CD4-positive, alpha-beta T cell treated with Interleukin-17A for 1 hour (primary cell): ENCODE measurements around the gene TMEM19.

ENCODE experiments used
- DNase-seq: peaks from one replicate; pipeline ENCODE4 v3.0.0-alpha.2; 2020

The TMEM19 gene

DNA sequence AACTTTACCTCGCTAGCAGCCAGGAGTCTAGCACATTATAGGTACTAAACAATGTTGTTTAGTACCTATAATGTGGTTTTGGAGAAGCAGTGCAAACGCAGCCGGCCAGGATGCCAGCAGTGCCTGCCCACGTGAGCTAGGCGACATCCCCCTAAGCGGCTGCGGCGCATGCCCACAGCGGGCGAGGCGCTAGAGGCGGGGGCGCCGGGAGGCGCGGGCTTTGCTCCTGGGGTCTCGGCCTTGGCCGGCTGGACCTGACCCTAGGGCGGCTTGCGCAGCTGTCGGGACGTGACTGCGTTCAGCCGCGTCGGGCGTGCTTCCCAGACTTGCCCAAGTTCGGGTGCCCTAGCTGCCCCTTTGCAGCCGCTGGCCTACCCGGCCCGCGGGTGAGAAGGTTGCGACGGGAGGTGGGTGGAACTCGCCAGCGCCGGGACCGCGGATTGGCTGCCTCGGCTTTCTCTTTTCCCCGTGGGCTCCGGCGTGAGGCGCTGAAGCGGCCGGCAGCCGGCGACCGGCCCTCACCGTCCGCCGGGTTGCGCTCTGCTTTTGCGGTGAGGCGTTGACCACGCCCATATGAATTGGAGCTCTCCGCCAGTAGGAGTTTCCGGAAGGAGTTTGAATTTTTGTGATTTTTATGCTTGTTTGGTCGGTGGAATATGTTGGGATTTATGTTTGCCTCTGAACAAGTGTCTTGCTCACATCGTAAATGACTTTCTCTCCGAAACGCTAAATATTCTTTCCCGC, at the start of gene TMEM19:
TMEM19 (plus strand) TSS at position 169 of the 744 bp plus-strand sequence. CDS start 599 bp downstream, outside the sequence.
- peak; percentile 82 for DNase-seq

GRCh38 chr12:71636704-71637115, 49.2 kb upstream of the TMEM19 start:
- peak; percentile 69 for DNase-seq

DNA sequence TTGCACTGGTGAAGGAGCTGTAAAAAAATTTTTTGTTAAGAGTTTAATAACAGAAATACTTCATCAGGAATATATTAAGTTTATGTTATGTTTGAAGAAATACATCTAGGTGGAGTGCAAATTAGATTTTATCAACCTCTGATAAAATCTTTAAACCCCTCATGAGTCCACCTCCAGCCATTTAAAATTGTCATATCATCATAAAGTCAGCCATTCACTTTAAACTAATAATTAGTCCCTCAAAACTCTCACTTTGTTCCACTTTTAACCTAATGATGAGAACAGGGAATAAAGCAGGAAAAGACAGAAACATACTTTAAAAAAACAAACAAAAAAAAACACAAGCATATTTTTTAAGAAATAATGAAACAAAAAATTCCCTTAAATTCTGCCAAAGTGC, 47.4 kb upstream of the TMEM19 start:
- no peak for DNase-seq

DNA sequence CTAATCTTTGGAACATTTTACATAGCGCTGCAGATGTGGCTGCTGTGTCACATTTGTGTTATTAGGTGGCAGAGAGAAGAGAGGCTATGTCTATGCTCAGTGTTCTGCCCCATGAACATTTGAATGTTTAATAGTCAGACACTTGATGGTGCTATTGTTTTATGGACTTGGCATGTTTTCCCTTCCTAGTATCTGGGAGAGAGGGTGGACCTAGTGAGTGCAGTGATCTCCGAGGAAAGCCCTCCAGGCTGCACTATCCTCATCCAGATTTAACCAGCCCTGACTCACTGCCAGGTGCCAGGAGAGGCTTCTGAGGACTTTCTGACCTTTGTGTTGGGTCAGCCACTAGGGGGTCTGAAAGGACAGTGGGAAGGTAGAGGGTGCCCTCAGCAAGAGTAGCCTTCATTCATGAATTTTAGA, 46.5 kb upstream of the TMEM19 start:
- DNase-seq: no peak

- DNase-seq: no peak
Observed at GRCh38 chr12:71640316-71640715, 45.6 kb upstream of the TMEM19 start.

DNA sequence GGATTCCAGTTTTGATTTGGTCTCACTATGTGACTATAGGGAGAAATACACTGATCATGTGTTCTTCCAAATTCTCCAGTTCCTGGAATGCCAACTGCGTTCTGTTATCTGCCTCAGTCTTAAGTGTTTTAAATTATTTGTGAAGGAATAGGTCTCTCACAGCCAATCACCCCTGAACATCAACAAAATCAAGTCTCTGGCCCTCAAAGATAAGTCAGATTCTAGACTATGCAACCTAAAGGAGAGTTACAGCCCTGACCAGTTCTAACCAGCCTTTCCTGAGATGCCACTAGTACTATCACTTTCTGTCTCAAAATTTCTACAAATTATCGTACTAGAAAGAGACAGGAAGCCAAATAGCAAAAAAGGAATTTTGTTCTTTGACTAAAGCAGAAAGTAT, 44.5 kb upstream of the TMEM19 start:
- no peak for DNase-seq

GRCh38 chr12:71642264-71642663, 43.6 kb upstream of the TMEM19 start:
- DNase-seq: no peak

- DNase-seq: no peak
Observed at GRCh38 chr12:71645268-71645667, 40.6 kb upstream of the TMEM19 start.

DNA sequence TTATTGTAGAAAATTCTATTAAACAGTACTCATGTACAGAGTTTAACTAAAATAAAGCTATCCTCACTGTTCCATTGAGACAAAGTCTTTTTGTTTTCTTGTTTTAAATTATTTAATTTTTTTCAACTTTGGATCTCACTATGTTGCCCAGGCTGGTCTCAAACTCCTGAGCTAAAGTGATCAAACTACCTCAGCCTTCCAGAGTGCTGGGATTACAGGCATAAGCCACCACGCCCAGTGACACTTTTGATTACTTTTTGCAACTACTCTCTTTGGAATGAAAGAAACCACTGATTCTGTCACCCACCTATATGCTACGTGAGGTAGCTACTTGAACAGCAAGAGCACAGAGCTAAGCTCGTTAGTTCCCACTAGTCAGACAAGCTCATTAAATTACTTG, 39.4 kb upstream of the TMEM19 start:
- no peak for DNase-seq

DNA sequence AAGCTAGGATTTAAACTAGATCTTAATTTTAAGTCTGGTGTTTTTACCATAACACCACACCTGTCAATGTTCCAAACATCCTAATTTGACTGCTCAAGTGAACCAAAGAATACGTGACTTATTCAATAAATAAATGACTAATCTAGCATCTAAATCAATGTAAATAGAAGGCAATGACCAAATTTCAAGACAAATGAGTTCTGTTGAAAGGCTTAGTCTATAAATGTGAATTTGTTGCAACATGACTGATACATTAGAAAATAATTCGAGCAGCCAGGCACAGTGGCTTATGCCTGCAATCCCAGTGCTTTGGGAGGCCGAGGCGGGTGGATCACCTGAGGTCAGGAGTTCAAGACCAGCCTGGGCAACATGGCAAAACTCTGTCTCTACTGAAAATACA, 37.3 kb upstream of the TMEM19 start:
- DNase-seq: no peak

GRCh38 chr12:71649401-71649800, 36.5 kb upstream of the TMEM19 start:
- DNase-seq: no peak

GRCh38 chr12:71652656-71653055, 33.2 kb upstream of the TMEM19 start:
- no peak for DNase-seq

DNA sequence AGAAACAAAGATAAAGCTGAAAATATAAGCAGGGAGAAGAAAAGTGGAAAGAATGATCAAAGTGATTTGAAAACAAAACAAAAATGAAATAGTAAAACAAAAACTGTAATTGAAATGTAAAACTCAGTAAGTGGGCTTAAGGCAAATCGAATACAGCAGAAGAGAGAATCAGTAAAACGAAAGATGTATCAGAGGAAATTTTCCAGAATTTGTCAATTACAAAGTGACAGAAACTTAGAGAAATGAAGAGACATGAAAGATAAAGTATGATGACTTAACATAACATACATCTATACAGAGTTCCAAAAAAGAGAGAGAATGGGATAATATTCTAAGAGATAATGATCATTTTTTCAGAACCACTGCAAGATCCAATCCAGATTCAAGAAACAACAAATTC, 32.7 kb upstream of the TMEM19 start:
- DNase-seq: no peak

- no peak for DNase-seq
Observed at GRCh38 chr12:71654200-71654599, 31.7 kb upstream of the TMEM19 start.

- peak; percentile 6 for DNase-seq
Observed at GRCh38 chr12:71655495-71655894, 30.4 kb upstream of the TMEM19 start.

GRCh38 chr12:71655907-71656306, 30.0 kb upstream of the TMEM19 start:
- no peak for DNase-seq

- no peak for DNase-seq
Observed at GRCh38 chr12:71656740-71657139, 29.1 kb upstream of the TMEM19 start.

- DNase-seq: no peak
Observed at GRCh38 chr12:71661977-71662530, 23.8 kb upstream of the TMEM19 start.

GRCh38 chr12:71662849-71663560, 22.9 kb upstream of the TMEM19 start:
- peak; percentile 80 for DNase-seq

- peak; percentile 98 for DNase-seq
Observed at GRCh38 chr12:71663561-71664410, 22.1 kb upstream of the TMEM19 start, which contains the start of the genes THAP2 and ZFC3H1. Gene THAP2, plus strand, starts transcription at chr12:71664301. Its CDS starts 209 bp downstream, at chr12:71664510. Gene ZFC3H1, minus strand, starts transcription at chr12:71663848. Its CDS starts 238 bp downstream, at chr12:71663610.

- no peak for DNase-seq
Observed at GRCh38 chr12:71664411-71665089, 21.3 kb upstream of the TMEM19 start.

DNA sequence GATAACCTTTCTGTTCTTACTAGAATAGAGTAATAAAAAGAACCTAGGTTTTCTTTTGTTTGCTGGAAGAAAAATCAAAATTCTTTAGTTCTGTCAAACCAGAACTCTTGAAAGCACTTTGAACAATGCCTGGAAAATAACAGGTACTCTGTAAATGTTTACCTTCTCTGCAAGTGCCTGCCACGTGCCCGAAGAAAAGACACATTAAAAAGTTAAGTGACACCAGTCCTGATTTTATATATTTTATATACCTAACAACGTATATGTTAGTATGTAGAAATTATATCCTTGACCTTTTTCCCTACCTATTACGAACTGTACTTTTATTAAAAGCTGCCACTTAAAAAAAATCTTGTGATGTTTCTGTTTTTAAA, 20.8 kb upstream of the TMEM19 start:
- DNase-seq: no peak
